ENCODE measurements around the gene PPM1A. TPM values are rescaled to one million over a fixed set of nuclear protein-coding genes. Genes with fewer than 3 reads are reported as not detected.
"Not testable (repeated sequence)": the region's sequence is repeated elsewhere in the genome, so short reads cannot be mapped to it uniquely, and the experiment has no call there.

The PPM1A gene
- total and polyA plus RNA-seq, 2 donors from 2014 or later, result 42.3 to 60.3 TPM

- no peak overlapping the region for H3K4me3 ChIP-seq (ENCODE audit: low read length in 3 of 3)
- no peaks in the 10 kb centered on the region for H3K36me3 ChIP-seq (ENCODE audit: control insufficient read depth in 2 of 3, insufficient read depth in 3 of 3, low read length in 3 of 3)
- peaks cover 0 to 2% (median 0%) of the 10 kb centered on the region in 3 donors for H3K4me1 ChIP-seq (ENCODE audit: control insufficient read depth in 2 of 3, insufficient read depth in 2 of 3, low read depth in 1 of 3, low read length in 3 of 3)
- intact Hi-C loops (cut with DNase I), result no loop called here
- TF ChIP-seq CTCF (IDR thresholded peaks at IDR 0.05; ENCODE audit: borderline replicate concordance, extremely low read depth, insufficient read depth), result no peak
- H3K27me3 ChIP-seq (ENCODE audit: control insufficient read depth, insufficient read depth, low read length), result no peaks in the 10 kb centered on the region
- no peaks in the 10 kb centered on the region for H3K9me3 ChIP-seq (ENCODE audit: control insufficient read depth in 2 of 3, insufficient read depth in 1 of 3, low read length in 3 of 3)
- H3K9ac ChIP-seq (ENCODE audit: low read length in 3 of 3), result no peak overlapping the region
- H3K27ac ChIP-seq (ENCODE audit: low read depth in 2 of 2, low read length in 2 of 2), result no peak overlapping the region
- FAIRE-seq (no peak), DNase-seq (no peak)
Observed at GRCh38 chr14:60315196-60315990, 66.4 kb downstream of the PPM1A start.

- FAIRE-seq, result no peak
- Histone ChIP-seq H3K4me1 (ENCODE audit: control insufficient read depth in 2 of 3, insufficient read depth in 2 of 3, low read depth in 1 of 3, low read length in 3 of 3) (no peaks in the 10 kb centered on the region), H3K9ac (ENCODE audit: low read length in 3 of 3) (no peak overlapping the region), H3K36me3 (ENCODE audit: control insufficient read depth in 2 of 3, insufficient read depth in 3 of 3, low read length in 3 of 3) (no peaks in the 10 kb centered on the region), H3K9me3 (ENCODE audit: control insufficient read depth in 2 of 3, insufficient read depth in 1 of 3, low read length in 3 of 3) (no peaks in the 10 kb centered on the region), H3K27me3 (ENCODE audit: control insufficient read depth, insufficient read depth, low read length) (no peaks in the 10 kb centered on the region), H3K4me3 (ENCODE audit: low read length in 3 of 3) (no peak overlapping the region), H3K27ac (ENCODE audit: low read depth in 2 of 2, low read length in 2 of 2) (no peak overlapping the region)
- no peak for TF ChIP-seq CTCF (IDR thresholded peaks at IDR 0.05; ENCODE audit: borderline replicate concordance, extremely low read depth, insufficient read depth)
- intact Hi-C loops (cut with DNase I), result no loop called here
- no peak for DNase-seq
Observed at GRCh38 chr14:60317609-60318008, 68.6 kb downstream of the PPM1A start.

- intact Hi-C loops (cut with DNase I); H3K9me3 ChIP-seq (ENCODE audit: control insufficient read depth in 2 of 3, insufficient read depth in 1 of 3, low read length in 3 of 3); H3K27me3 ChIP-seq (ENCODE audit: control insufficient read depth, insufficient read depth, low read length); H3K27ac ChIP-seq (ENCODE audit: low read depth in 2 of 2, low read length in 2 of 2); H3K4me1 ChIP-seq (ENCODE audit: control insufficient read depth in 2 of 3, insufficient read depth in 2 of 3, low read depth in 1 of 3, low read length in 3 of 3); H3K36me3 ChIP-seq (ENCODE audit: control insufficient read depth in 2 of 3, insufficient read depth in 3 of 3, low read length in 3 of 3); DNase-seq; H3K4me3 ChIP-seq (ENCODE audit: low read length in 3 of 3); FAIRE-seq; H3K9ac ChIP-seq (ENCODE audit: low read length in 3 of 3): not testable (repeated sequence)
Observed at GRCh38 chr14:60320860-60321259, 71.8 kb downstream of the PPM1A start.

DNA sequence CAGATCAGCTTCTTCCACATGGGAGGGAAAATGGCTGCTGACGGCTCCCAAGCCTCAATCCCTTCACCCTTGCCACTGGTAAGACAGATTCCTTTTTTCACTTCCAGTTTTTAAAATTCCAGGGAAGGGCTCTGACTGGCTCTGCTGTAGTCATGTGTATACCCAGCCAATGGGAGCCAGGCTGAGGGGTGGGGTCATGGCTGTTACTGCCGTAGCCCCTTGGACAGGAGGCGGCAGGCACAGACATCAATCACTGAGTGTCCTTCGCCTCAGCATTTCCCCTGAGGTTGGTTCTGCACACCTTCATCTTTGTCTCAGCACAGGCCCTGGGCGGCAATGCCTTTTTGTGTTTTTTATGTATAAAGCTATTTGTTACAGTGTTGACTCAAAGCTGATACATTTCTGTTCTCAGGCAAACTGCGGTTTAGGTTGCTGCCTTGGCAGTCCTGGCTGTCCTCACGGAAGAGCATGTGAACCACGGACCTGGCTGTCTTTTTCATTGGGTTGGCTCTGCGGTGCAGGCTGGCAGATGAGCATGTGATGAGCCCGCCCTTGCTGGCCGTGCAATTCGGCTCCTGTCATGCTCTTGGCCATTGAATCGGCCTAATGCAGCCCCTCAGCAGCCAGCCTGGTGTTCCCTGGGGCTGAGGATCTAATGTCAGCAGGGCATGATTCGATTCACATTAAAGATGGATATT is 74.3 kb downstream of the PPM1A start:
- Histone ChIP-seq H3K9ac (ENCODE audit: low read length in 3 of 3) (no peak overlapping the region), H3K4me3 (ENCODE audit: low read length in 3 of 3) (no peak overlapping the region), H3K27me3 (ENCODE audit: control insufficient read depth, insufficient read depth, low read length) (no peaks in the 10 kb centered on the region), H3K4me1 (ENCODE audit: control insufficient read depth in 2 of 3, insufficient read depth in 2 of 3, low read depth in 1 of 3, low read length in 3 of 3) (peaks cover 0 to 5% (median 3%) of the 10 kb centered on the region in 3 donors), H3K9me3 (ENCODE audit: control insufficient read depth in 2 of 3, insufficient read depth in 1 of 3, low read length in 3 of 3) (no peaks in the 10 kb centered on the region), H3K36me3 (ENCODE audit: control insufficient read depth in 2 of 3, insufficient read depth in 3 of 3, low read length in 3 of 3) (no peaks in the 10 kb centered on the region), H3K27ac (ENCODE audit: low read depth in 2 of 2, low read length in 2 of 2) (no peak overlapping the region)
- DNase-seq, result no peak
- no peak for FAIRE-seq
- no peak for TF ChIP-seq CTCF (IDR thresholded peaks at IDR 0.05; ENCODE audit: borderline replicate concordance, extremely low read depth, insufficient read depth)
- intact Hi-C loops (cut with DNase I), result no loop called here

Data from kidney (tissue), 14 donors.